H1 (cell line): ENCODE measurements around the gene DYNLT1. TPM values are rescaled to one million over a fixed set of nuclear protein-coding genes. Genes with fewer than 3 reads are reported as not detected.

Experiments used
- CTCF ChIA-PET: fragments of 300-600 bp; sonication (Branson Sonifier 250); formaldehyde crosslinking; loops from one replicate; lab custom pipeline; 2021; ENCODE audit not compliant: partially characterized antibody; lab: Charles Lee
- POLR2A ChIA-PET: fragments of 300-600 bp; sonication (Branson Sonifier 250); formaldehyde crosslinking; loops from one replicate; lab custom pipeline; 2021; ENCODE audit warnings: inconsistent platforms; ENCODE audit not compliant: partially characterized antibody; lab: Charles Lee
- DNase-seq, 2 experiments: peaks; one replicate each; pipeline versions ENCODE4 v3.0.0 to v3.0.0-alpha.2; 2010 to 2022; ENCODE audit warnings: low spot score in 2 of 2, low read depth in 1 of 2, mixed read lengths in 1 of 2
- FAIRE-seq: peaks from 2 replicates; lab custom pipeline; 2011; peaks lifted over from hg19 to GRCh38; lab: Jason Lieb, UNC
- H2AFZ ChIP-seq: 2 replicates; pipeline ENCODE4 v1.8.1; 2012; ENCODE audit warnings: low read length, inconsistent platforms
- H2AK5ac ChIP-seq: 2 replicates; pipeline ENCODE4 v1.6.1; 2013; ENCODE audit warnings: low read depth, low read length
- H2BK120ac ChIP-seq: replicated peaks from 2 replicates; pipeline ENCODE3; 2013; ENCODE audit warnings: low read depth, low read length, inconsistent platforms
- H2BK12ac ChIP-seq: 2 replicates; pipeline ENCODE4 v1.6.1; 2013; ENCODE audit warnings: low read depth, low read length
- H2BK15ac ChIP-seq: 2 replicates; pipeline ENCODE4 v1.6.1; 2013; ENCODE audit warnings: low read length
- H2BK20ac ChIP-seq: 2 replicates; pipeline ENCODE4 v1.6.1; 2013; ENCODE audit warnings: low read length
- H2BK5ac ChIP-seq: 2 replicates; pipeline ENCODE4 v1.6.1; 2013; ENCODE audit warnings: low read depth, low read length
- H3K14ac ChIP-seq: 2 replicates; pipeline ENCODE4 v1.6.1; 2013; ENCODE audit warnings: inconsistent platforms; ENCODE audit not compliant: insufficient read length
- H3K18ac ChIP-seq: 2 replicates; pipeline ENCODE4 v1.6.1; 2013; ENCODE audit warnings: low read length; ENCODE audit errors: extremely low read depth
- H3K23ac ChIP-seq: 2 replicates; pipeline ENCODE4 v1.6.1; 2013; ENCODE audit warnings: inconsistent platforms; ENCODE audit not compliant: insufficient read length
- H3K23me2 ChIP-seq: 2 replicates; pipeline ENCODE4 v1.6.1; 2013; ENCODE audit warnings: low read depth, low read length
- H3K27ac ChIP-seq: 2 replicates; pipeline ENCODE4 v1.6.1; 2011; ENCODE audit warnings: low read depth, low read length, inconsistent platforms
- H3K27me3 ChIP-seq, 4 experiments: replicated peaks in 1 of 4; 1 replicate in 1 of 4; 2 replicates in 3 of 4; pipeline versions ENCODE4 v1.6.1 to v1.8.1; 2011 to 2013; ENCODE audit warnings: low read length in 3 of 4, mild to moderate bottlenecking in 3 of 4, inconsistent platforms in 2 of 4, mixed read lengths in 2 of 4, moderate library complexity in 1 of 4; ENCODE audit not compliant: control insufficient read depth in 3 of 4, insufficient read depth in 3 of 4; ENCODE audit errors: extremely low read depth in 1 of 4
- H3K36me3 ChIP-seq, 4 experiments: 2 replicates each; pipeline versions ENCODE4 v1.6.1 to v1.8.1; 2011 to 2013; ENCODE audit warnings: mild to moderate bottlenecking in 4 of 4, low read length in 3 of 4, moderate library complexity in 2 of 4, control low read depth in 1 of 4, inconsistent platforms in 1 of 4; ENCODE audit not compliant: insufficient read depth in 4 of 4, control insufficient read depth in 2 of 4
- H3K4ac ChIP-seq: replicated peaks from 2 replicates; pipeline ENCODE3; 2013; ENCODE audit warnings: low read length, low read depth, mixed read lengths, inconsistent platforms; ENCODE audit not compliant: insufficient read length
- H3K4me1 ChIP-seq, 4 experiments: replicated peaks in 1 of 4; 1 replicate in 1 of 4; 2 replicates in 3 of 4; pipeline versions ENCODE4 v1.6.1 to v1.8.1; 2011 to 2013; ENCODE audit warnings: low read length in 3 of 4, inconsistent platforms in 2 of 4, mixed read lengths in 1 of 4; ENCODE audit not compliant: insufficient read depth in 4 of 4, control insufficient read depth in 3 of 4
- H3K4me2 ChIP-seq, 2 experiments: 2 replicates each; pipeline versions ENCODE4 v1.6.1 to v1.8.1; 2011 to 2013; ENCODE audit warnings: low read depth in 2 of 2, low read length in 2 of 2, control low read depth in 1 of 2, inconsistent platforms in 1 of 2, mild to moderate bottlenecking in 1 of 2; ENCODE audit not compliant: insufficient read depth in 1 of 2
- H3K4me3 ChIP-seq, 4 experiments: fragments of 200-600, 300-600 bp in 1 of 4; sonication (generic), shearing (Covaris generic), sonication (Bioruptor Twin) in 1 of 4; 2 replicates each; pipeline versions ENCODE4 v1.5.1 to v1.8.1; 2011 to 2016; ENCODE audit warnings: low read length in 4 of 4, low read depth in 3 of 4, control low read depth in 2 of 4, inconsistent platforms in 2 of 4, mild to moderate bottlenecking in 2 of 4, mixed read lengths in 1 of 4, moderate library complexity in 1 of 4; ENCODE audit not compliant: insufficient read depth in 2 of 4; ENCODE audit errors: extremely low read depth in 1 of 4
- H3K56ac ChIP-seq: replicated peaks from 2 replicates; pipeline ENCODE3; 2013; ENCODE audit warnings: low read depth, mild to moderate bottlenecking, mixed read lengths, low read length, inconsistent platforms; ENCODE audit not compliant: insufficient read length
- H3K79me1 ChIP-seq: 2 replicates; pipeline ENCODE4 v1.6.1; 2013; ENCODE audit warnings: low read depth, low read length, control low read depth
- H3K79me2 ChIP-seq, 2 experiments: 2 replicates each; pipeline versions ENCODE4 v1.6.1 to v1.8.1; 2012 to 2013; ENCODE audit warnings: low read length in 2 of 2, mild to moderate bottlenecking in 2 of 2, inconsistent platforms in 1 of 2; ENCODE audit not compliant: insufficient read depth in 2 of 2, control insufficient read depth in 1 of 2
- H3K9ac ChIP-seq, 4 experiments: replicated peaks in 1 of 4; 1 replicate in 1 of 4; 2 replicates in 3 of 4; pipeline versions ENCODE4 v1.6.1 to v1.8.1; 2011 to 2013; ENCODE audit warnings: low read depth in 3 of 4, low read length in 3 of 4, control low read depth in 2 of 4, mild to moderate bottlenecking in 2 of 4, moderate library complexity in 2 of 4, inconsistent platforms in 1 of 4; ENCODE audit errors: extremely low read depth in 1 of 4
- H3K9me3 ChIP-seq, 2 experiments: 2 replicates each; pipeline versions ENCODE4 v1.6.1 to v1.8.1; 2012 to 2013; ENCODE audit warnings: mild to moderate bottlenecking in 2 of 2, moderate library complexity in 2 of 2, control low read depth in 1 of 2, inconsistent platforms in 1 of 2, low read depth in 1 of 2, low read length in 1 of 2, mixed read lengths in 1 of 2; ENCODE audit not compliant: insufficient read depth in 2 of 2
- H4K20me1 ChIP-seq, 2 experiments: replicated peaks in 1 of 2; 2 replicates each; pipeline versions ENCODE3 to v1.8.1; 2011 to 2013; ENCODE audit warnings: inconsistent platforms in 2 of 2, low read length in 2 of 2, mild to moderate bottlenecking in 1 of 2; ENCODE audit not compliant: insufficient read depth in 2 of 2, control insufficient read depth in 1 of 2
- H4K5ac ChIP-seq: 2 replicates; pipeline ENCODE4 v1.6.1; 2013; ENCODE audit warnings: low read length, low read depth, mixed read lengths, inconsistent platforms; ENCODE audit not compliant: insufficient read length
- H4K8ac ChIP-seq: 2 replicates; pipeline ENCODE4 v1.8.0; 2013; ENCODE audit warnings: mild to moderate bottlenecking, moderate library complexity, low read length, inconsistent platforms; ENCODE audit not compliant: insufficient read depth; ENCODE audit errors: extremely low read depth
- H4K91ac ChIP-seq: replicated peaks from 2 replicates; pipeline ENCODE3; 2013; ENCODE audit warnings: low read length, mixed read lengths, inconsistent platforms; ENCODE audit not compliant: insufficient read length
- CHD2 ChIP-seq: IDR thresholded peaks from 2 replicates; pipeline ENCODE4 v1.6.1; 2012; ENCODE audit warnings: low read length, improper control_type of control experiment
- EGR1 ChIP-seq: IDR thresholded peaks from 2 replicates; pipeline ENCODE4 v1.6.1; 2011; ENCODE audit warnings: low read depth, low read length, borderline replicate concordance
- TBP ChIP-seq: IDR thresholded peaks from 2 replicates; pipeline ENCODE4 v1.6.1; 2011; ENCODE audit warnings: low read depth, low read length, improper control_type of control experiment
- WGBS, 2 experiments: shearing (Covaris generic) in 1 of 2; methylation state at CpG; one replicate each; pipeline versions ENCODE4 v1.1.6 to v1.1.7; 2013 to 2015; ENCODE audit warnings: low lambda C conversion rate in 2 of 2, mixed read lengths in 2 of 2, inconsistent platforms in 1 of 2, low coverage in 1 of 2, missing lambda C conversion rate in 1 of 2; ENCODE audit not compliant: insufficient replicate concordance in 2 of 2, insufficient coverage in 1 of 2, insufficient read length in 1 of 2; ENCODE audit errors: extremely low coverage in 1 of 2, missing lambda C conversion rate in 1 of 2; 5-methylcytosine and 5-hydroxymethylcytosine counted together
- polyA plus RNA-seq, 7 experiments: library from polyadenylated mRNA; depleted of rRNA in 3 of 7; stranded (reverse) in 5 of 7; unstranded in 2 of 7; fragments of >200 nt in 5 of 7; fragments of 200-250 nt in 2 of 7; gene quantifications; 1 replicate in 5 of 7; 2 replicates in 1 of 7; 4 replicates in 1 of 7; pipeline versions ENCODE4 v1.2.1 to v1.2.3, GENCODE V29; 2011 to 2013; ENCODE audit warnings: missing spikeins in 2 of 7, mixed read lengths in 2 of 7
- total RNA-seq: library from RNA; stranded (reverse); fragmentation: NEBNext Ultra II Directional; extraction: Animal tissue kit (Norgen Biotek cat#: 25700); gene quantifications from 2 replicates; pipeline ENCODE4 v1.2.1, GENCODE V29; 2021

DYNLT1 gene
- total and polyA plus RNA-seq, 2 of the 8 experiments (the other 6 are each of a cell fraction or from before 2014, with no cell fraction given) = 119 to 245 TPM

- ChIA-PET CTCF (interaction anchor here (0.9 to 2.8 kb wide), 5 partner anchors 10 to 396 kb away, joined by 3 to 11 read pairs (median 5); no protein-coding TSS in a partner anchor), POLR2A (interaction anchor here (1.0 to 2.2 kb wide), 7 partner anchors 10 to 73 kb away, joined by 3 to 13 read pairs (median 4); partner anchors contain the start of gene DYNLT1)
- Histone ChIP-seq H2BK120ac (no peak overlapping the region), H3K27ac (peak overlapping the region; percentile 86; the same call in 1 of the 2 replicates), H3K4ac (no peak overlapping the region), H3K9me3 (no peaks in the 10 kb centered on the region), H4K91ac (no peak overlapping the region), H3K56ac (no peak overlapping the region), H2BK5ac (no peak overlapping the region; the same call in 1 of the 2 replicates), H3K9ac (no peak overlapping the region), H3K23ac (no peak overlapping the region), H4K8ac (no peak overlapping the region), H3K4me2 (peak overlapping the region in 1 of 2 experiments; percentile 94; a peak in 1 of 4 replicates), H4K20me1 (peaks cover 0 to 2% of the 10 kb centered on the region in 2 experiments), H2BK12ac (peak overlapping the region; percentile 99; the same call in 1 of the 2 replicates), H3K36me3 (peaks cover 17 to 45% (median 33%) of the 10 kb centered on the region in 4 experiments), H2BK15ac (no peak overlapping the region), H3K14ac (no peak overlapping the region), H2AK5ac (no peak overlapping the region), H4K5ac (no peak overlapping the region), H2AFZ (no peak overlapping the region), H2BK20ac (no peak overlapping the region), H3K4me3 (no peak overlapping the region), H3K18ac (no peak overlapping the region), H3K79me2 (peaks cover 0 to 6% of the 10 kb centered on the region in 2 experiments; a peak in 1 of 4 replicates), H3K23me2 (no peaks in the 10 kb centered on the region), H3K27me3 (no peaks in the 10 kb centered on the region), H3K79me1 (no peaks in the 10 kb centered on the region; the same call in 1 of the 2 replicates), H3K4me1 (peaks cover 7 to 15% (median 10%) of the 10 kb centered on the region in 4 experiments; a peak in 5 of 7 replicates)
- no peak for DNase-seq
- FAIRE-seq = no peak
- TF ChIP-seq TBP (no peak), CHD2 (no peak), EGR1 (no peak)
- 90% methylated on average over 9 of the region's 9 CpGs; no CpG with 5 or more reads in 1 of the 2 experiments for WGBS, 2 experiments
These were observed 34.1 kb downstream of the DYNLT1 start for GRCh38 chr6:158610319-158610968.
